Natural killer cell (primary cell): ENCODE data around the gene TMEM108. TPM values are rescaled to one million over a fixed set of nuclear protein-coding genes. Genes with fewer than 3 reads are reported as not detected.

Source experiments
- ATAC-seq, 3 donors: fragments of 150-1000 bp in 2 of 3; fragments of 200-7000 bp in 1 of 3; cut with Tn5 transposase; 1 replicate in 1 of 3; 2 replicates in 2 of 3; pipeline ENCODE4 v1.10.0; 2021; ENCODE audit warnings: mild to moderate bottlenecking in 2 of 3, moderate library complexity in 2 of 3
- DNase-seq, 2 donors: peaks; one replicate each; pipeline versions ENCODE4 v3.0.0 to v3.0.0-alpha.2; 2013 to 2021; ENCODE audit warnings: mixed read lengths in 1 of 2
- H3K27ac ChIP-seq: one replicate; pipeline ENCODE4 v1.5.1; 2013; ENCODE audit warnings: mild to moderate bottlenecking, low read length
- H3K27me3 ChIP-seq: one replicate; pipeline ENCODE4 v1.6.1; 2013; ENCODE audit warnings: low read length; ENCODE audit not compliant: control insufficient read depth, insufficient read depth
- H3K36me3 ChIP-seq: one replicate; pipeline ENCODE4 v1.6.1; 2013; ENCODE audit warnings: low read length; ENCODE audit not compliant: control insufficient read depth, insufficient read depth
- H3K4me1 ChIP-seq: one replicate; pipeline ENCODE4 v1.6.1; 2013; ENCODE audit warnings: low read length; ENCODE audit not compliant: control insufficient read depth, insufficient read depth
- H3K4me3 ChIP-seq: one replicate; pipeline ENCODE4 v1.5.1; 2013; ENCODE audit warnings: low read length
- H3K9me3 ChIP-seq: one replicate; pipeline ENCODE4 v1.6.1; 2013; ENCODE audit warnings: low read length; ENCODE audit not compliant: control insufficient read depth, insufficient read depth
- H3K27ac Mint-ChIP-seq, 2 donors: one replicate each; pipeline ENCODE4 v1.8.0; 2022; ENCODE audit warnings: mild to moderate bottlenecking in 2 of 2, mixed read lengths in 2 of 2, moderate library complexity in 1 of 2
- H3K27me3 Mint-ChIP-seq, 2 donors: one replicate each; pipeline ENCODE4 v1.8.0; 2022; ENCODE audit warnings: low read depth in 2 of 2, mixed read lengths in 2 of 2
- H3K36me3 Mint-ChIP-seq: one replicate; pipeline ENCODE4 v1.8.0; 2022; ENCODE audit warnings: mixed read lengths
- H3K4me1 Mint-ChIP-seq, 2 donors: one replicate each; pipeline ENCODE4 v1.8.0; 2022; ENCODE audit warnings: mixed read lengths in 2 of 2
- H3K4me3 Mint-ChIP-seq: one replicate; pipeline ENCODE4 v1.8.0; 2022; ENCODE audit warnings: mild to moderate bottlenecking, moderate library complexity, mixed read lengths
- H3K9me3 Mint-ChIP-seq, 2 donors: one replicate each; pipeline ENCODE4 v1.8.0; 2022; ENCODE audit warnings: mixed read lengths in 2 of 2
- CTCF ChIP-seq: fragments of 200-600 bp; IDR thresholded peaks from one replicate; pipeline ENCODE4 v1.8.0; 2022; ENCODE audit warnings: antibody characterized with exemption
- WGBS: methylation state at CpG from one replicate; pipeline ENCODE4 v1.1.7; 2013; ENCODE audit warnings: missing lambda C conversion rate; ENCODE audit not compliant: insufficient coverage; 5-methylcytosine and 5-hydroxymethylcytosine counted together
- intact Hi-C: fragments of 100-400 bp; cut with micrococcal nuclease; formaldehyde crosslinking; loops from one replicate; pipeline ENCODE4 v1.14.2; 2022
- total RNA-seq, 4 donors: library from RNA; stranded (reverse); fragments of 120-200 nt in 1 of 4; gene quantifications; one replicate each; pipeline versions ENCODE4 v1.2.3 to v1.2.4, GENCODE V29; 2013 to 2022

The TMEM108 gene
- total RNA-seq, 3 donors from 2014 or later (not counting 1 experiment from before 2014, with no cell fraction given): not detected

DNA sequence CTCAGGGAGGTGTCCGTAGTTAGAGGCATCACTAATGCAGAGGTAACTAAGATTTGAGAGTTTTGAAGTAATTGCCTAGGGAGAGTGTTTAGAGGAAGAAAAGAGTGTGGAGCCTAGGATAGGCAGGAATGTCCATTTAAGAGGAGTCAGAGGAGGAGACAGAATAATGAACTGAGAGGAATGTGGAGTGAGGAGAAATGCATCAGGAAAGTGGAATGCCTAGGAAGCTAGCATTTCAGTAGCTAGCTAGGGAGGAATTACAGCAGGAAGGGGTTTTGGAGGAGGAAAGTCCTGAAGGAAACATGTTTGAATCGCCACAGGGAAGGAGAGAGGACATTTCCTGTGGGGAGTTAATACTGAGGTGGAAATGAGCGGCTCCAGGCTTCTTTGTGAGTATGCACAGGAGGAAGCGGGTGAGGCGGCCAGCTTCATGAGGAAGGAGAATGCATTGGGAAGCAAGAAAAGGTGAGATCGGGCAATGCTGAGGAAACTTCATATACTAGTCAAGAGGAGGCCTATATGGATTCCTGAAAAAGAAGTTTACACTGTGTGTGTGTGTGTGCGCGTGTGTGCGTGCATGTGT, 154.3 kb downstream of the TMEM108 start:
- ATAC-seq: no peak
- H3K4me1 Mint-ChIP-seq: no peaks in the 10 kb centered on the region

DNA sequence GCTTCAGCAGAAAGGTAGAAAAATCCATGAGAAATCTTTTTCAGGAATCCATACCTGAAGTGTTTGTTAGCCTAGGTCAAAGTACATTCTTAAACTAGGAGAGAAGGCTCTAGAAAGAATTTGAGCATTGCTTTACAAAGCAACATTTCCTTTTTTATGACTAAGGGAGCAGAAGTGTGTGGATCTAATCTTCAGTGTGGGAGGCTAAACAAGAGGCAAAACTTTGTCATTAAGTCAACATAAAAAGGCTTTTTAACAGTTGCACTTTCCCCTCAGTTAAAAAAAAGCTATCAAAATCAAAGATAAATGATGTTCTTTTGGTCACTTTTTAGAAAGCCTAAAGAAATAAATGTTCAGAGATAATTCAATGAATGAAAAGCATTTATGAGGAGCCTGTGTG, 154.8 kb downstream of the TMEM108 start:
- peaks cover 0 to 4% of the 10 kb centered on the region in 2 donors for H3K9me3 Mint-ChIP-seq
- no peak overlapping the region for H3K27ac Mint-ChIP-seq

More for the DNA sequence above, 154.3 kb downstream of the TMEM108 start:
- Histone ChIP-seq H3K4me1 (no peaks in the 10 kb centered on the region), H3K4me3 (no peak overlapping the region), H3K9me3 (no peaks in the 10 kb centered on the region), H3K36me3 (no peaks in the 10 kb centered on the region), H3K27me3 (no peaks in the 10 kb centered on the region), H3K27ac (no peak overlapping the region)
- DNase-seq: no peak
- TF ChIP-seq CTCF: no peak
- intact Hi-C loops: no loop called here
- Mint-ChIP-seq H3K4me3 (no peak overlapping the region), H3K27ac (no peak overlapping the region), H3K27me3 (no peaks in the 10 kb centered on the region), H3K36me3 (no peaks in the 10 kb centered on the region), H3K9me3 (peaks cover 0 to 4% of the 10 kb centered on the region in 2 donors)
- whole genome bisulfite sequencing: 86% methylated on average over 9 of the region's 9 CpGs

DNA sequence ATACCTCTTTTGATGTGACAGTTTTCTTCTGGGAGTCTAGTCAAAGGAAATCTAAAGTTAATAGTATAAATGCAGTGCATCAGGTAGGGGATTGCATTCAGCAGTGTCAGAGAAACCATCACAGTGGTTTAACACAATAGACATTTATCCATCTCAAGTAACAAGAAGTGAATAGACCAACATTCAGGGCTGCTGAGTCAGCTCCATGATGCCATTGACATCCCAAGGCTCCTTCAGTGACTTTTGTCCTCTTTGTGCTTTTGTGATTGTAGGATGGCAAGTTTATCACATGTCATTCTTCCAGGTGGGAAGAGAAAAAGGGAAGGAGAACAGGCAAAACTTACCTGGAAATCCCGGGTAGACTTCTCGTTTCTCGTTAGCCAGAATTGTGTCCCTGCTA, 158.3 kb downstream of the TMEM108 start:
- TF ChIP-seq CTCF: no peak
- Histone ChIP-seq H3K9me3 (no peaks in the 10 kb centered on the region), H3K36me3 (no peaks in the 10 kb centered on the region), H3K27me3 (no peaks in the 10 kb centered on the region), H3K4me3 (no peak overlapping the region), H3K4me1 (no peaks in the 10 kb centered on the region), H3K27ac (no peak overlapping the region)
- 74% methylated on average over 3 of the region's 3 CpGs for WGBS
- Mint-ChIP-seq H3K27ac (no peak overlapping the region), H3K27me3 (no peaks in the 10 kb centered on the region), H3K9me3 (peaks cover 3 to 7% of the 10 kb centered on the region in 2 donors), H3K4me1 (no peaks in the 10 kb centered on the region), H3K36me3 (no peaks in the 10 kb centered on the region), H3K4me3 (no peak overlapping the region)
- DNase-seq (no peak), ATAC-seq (no peak)
- intact Hi-C loops: no loop called here

More for the DNA sequence above, 154.8 kb downstream of the TMEM108 start:
- TF ChIP-seq CTCF: no peak
- H3K4me3 Mint-ChIP-seq: no peak overlapping the region
- H3K4me1 Mint-ChIP-seq: no peaks in the 10 kb centered on the region
- Histone ChIP-seq H3K4me3 (no peak overlapping the region), H3K4me1 (no peaks in the 10 kb centered on the region), H3K27ac (no peak overlapping the region), H3K27me3 (no peaks in the 10 kb centered on the region), H3K9me3 (no peaks in the 10 kb centered on the region), H3K36me3 (no peaks in the 10 kb centered on the region)
- no peaks in the 10 kb centered on the region for H3K36me3 Mint-ChIP-seq
- intact Hi-C loops: no loop called here
- ATAC-seq (no peak), DNase-seq (no peak)
- H3K27me3 Mint-ChIP-seq: no peaks in the 10 kb centered on the region

DNA sequence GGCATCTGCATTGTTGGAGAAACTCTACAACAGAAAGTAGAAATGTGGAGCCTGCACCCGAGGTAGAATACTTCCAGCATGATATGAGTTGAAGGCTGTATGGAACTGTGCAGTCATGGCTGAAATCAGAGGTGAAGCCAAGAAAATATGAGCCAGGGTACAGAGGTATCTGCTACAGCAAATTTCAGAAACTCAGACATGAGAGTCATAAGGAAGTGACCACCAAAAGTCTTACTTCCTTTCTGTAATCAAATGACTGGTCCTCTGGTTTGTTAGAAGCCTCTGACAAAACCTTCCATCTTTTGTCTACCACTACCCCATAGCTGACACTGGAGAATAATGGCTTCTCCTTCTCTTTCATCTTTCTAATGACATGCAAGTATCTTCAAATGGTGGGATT, 159.4 kb downstream of the TMEM108 start:
- peaks cover 3 to 4% of the 10 kb centered on the region in 2 donors for H3K9me3 Mint-ChIP-seq
- Histone ChIP-seq H3K4me3 (no peak overlapping the region), H3K9me3 (no peaks in the 10 kb centered on the region), H3K4me1 (no peaks in the 10 kb centered on the region), H3K27me3 (no peaks in the 10 kb centered on the region), H3K27ac (no peak overlapping the region), H3K36me3 (no peaks in the 10 kb centered on the region)
- no peak overlapping the region for H3K4me3 Mint-ChIP-seq
- H3K27ac Mint-ChIP-seq: no peak overlapping the region
- no peak for ATAC-seq
- TF ChIP-seq CTCF: no peak
- no peaks in the 10 kb centered on the region for H3K4me1 Mint-ChIP-seq
- 95% methylated on average over 1 of the region's 1 CpG for WGBS
- H3K27me3 Mint-ChIP-seq: no peaks in the 10 kb centered on the region
- intact Hi-C loops: no loop called here
- DNase-seq: no peak
- H3K36me3 Mint-ChIP-seq: no peaks in the 10 kb centered on the region
